Activated T-cell treated with anti-CD3 and anti-CD28 coated beads, Interleukin-2, amount 50 U/mL, for 72 hours (primary cell): Measurements from ENCODE around the gene RNF207. TPM values are rescaled to one million over a fixed set of nuclear protein-coding genes. Genes with fewer than 3 reads are reported as not detected.

Source experiments
- ATAC-seq, 2 donors: fragments of 150-1000 bp; cut with Tn5 transposase; replicated peaks in 1 of 2; 2 replicates each; pipeline ENCODE4 v1.10.0; 2021; ENCODE audit warnings: moderate library complexity in 2 of 2, mild to moderate bottlenecking in 1 of 2
- DNase-seq, 2 donors: peaks; one replicate each; pipeline ENCODE4 v3.0.0; 2021 to 2022; ENCODE audit warnings: mixed read lengths in 1 of 2
- H3K27ac Mint-ChIP-seq: one replicate; pipeline ENCODE4 v1.8.0; 2022; ENCODE audit warnings: mild to moderate bottlenecking, moderate library complexity, mixed read lengths
- H3K27me3 Mint-ChIP-seq: one replicate; pipeline ENCODE4 v1.8.0; 2022; ENCODE audit warnings: low read depth, mixed read lengths
- H3K36me3 Mint-ChIP-seq, 2 donors: one replicate each; pipeline ENCODE4 v1.8.0; 2022; ENCODE audit warnings: mixed read lengths in 2 of 2, mild to moderate bottlenecking in 1 of 2; ENCODE audit not compliant: insufficient read depth in 2 of 2
- H3K4me1 Mint-ChIP-seq: one replicate; pipeline ENCODE4 v1.8.0; 2022; ENCODE audit warnings: low read depth, mixed read lengths
- H3K4me3 Mint-ChIP-seq, 2 donors: one replicate each; pipeline ENCODE4 v1.8.0; 2022; ENCODE audit warnings: mild to moderate bottlenecking in 2 of 2, mixed read lengths in 2 of 2, moderate library complexity in 2 of 2
- H3K9me3 Mint-ChIP-seq, 2 donors: one replicate each; pipeline ENCODE4 v1.8.0; 2022; ENCODE audit warnings: mixed read lengths in 2 of 2
- total RNA-seq, 2 donors: library from RNA; stranded (reverse); gene quantifications; one replicate each; pipeline ENCODE4 v1.2.3, GENCODE V29; 2022

The RNF207 gene
- total RNA-seq, 2 donors from 2014 or later, result 9.5 to 14.9 TPM

- ATAC-seq, result no peak
- Mint-ChIP-seq H3K4me3 (no peak overlapping the region), H3K9me3 (no peaks in the 10 kb centered on the region), H3K4me1 (no peaks in the 10 kb centered on the region), H3K36me3 (no peaks in the 10 kb centered on the region), H3K27me3 (peaks cover 13% of the 10 kb centered on the region), H3K27ac (no peak overlapping the region)
- DNase-seq, result no peak
Observed at GRCh38 chr1:6167391-6168303, 38.3 kb upstream of the RNF207 start.

DNA sequence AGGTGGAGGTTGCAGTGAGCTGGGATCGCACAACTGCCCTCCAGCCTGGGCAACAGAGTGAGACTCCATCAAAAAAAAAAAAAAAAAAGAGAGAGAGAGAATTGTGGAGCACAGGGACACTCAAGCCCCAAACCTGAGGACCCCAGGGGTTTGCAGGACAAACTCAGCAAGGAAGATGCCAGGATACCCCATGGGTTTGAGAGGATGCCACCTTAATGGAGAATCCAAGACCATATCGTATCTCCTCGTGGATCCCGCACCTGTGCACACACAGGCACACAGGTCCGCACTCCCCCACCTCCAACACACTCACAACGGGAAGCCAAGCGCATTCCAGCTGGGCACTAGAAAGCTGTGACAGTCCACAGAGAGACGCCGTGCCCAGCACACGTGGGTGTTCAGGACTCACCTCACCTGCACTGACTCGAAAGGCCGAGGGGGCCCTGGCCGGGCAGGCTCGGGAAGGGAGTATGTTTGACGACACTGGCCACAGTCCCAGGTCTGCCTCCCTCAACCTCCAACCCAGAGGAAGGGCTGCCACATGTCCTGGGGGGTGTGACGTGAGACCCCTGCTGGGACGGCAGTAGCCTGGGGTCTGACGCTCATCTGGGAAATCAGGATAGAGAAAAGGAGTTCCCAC is 36.9 kb upstream of the RNF207 start:
- ATAC-seq (no peak), DNase-seq (no peak)
- Mint-ChIP-seq H3K4me1 (no peaks in the 10 kb centered on the region), H3K27ac (no peak overlapping the region), H3K9me3 (no peaks in the 10 kb centered on the region), H3K36me3 (no peaks in the 10 kb centered on the region), H3K27me3 (peaks cover 13% of the 10 kb centered on the region), H3K4me3 (no peak overlapping the region)

- no peaks in the 10 kb centered on the region for H3K36me3 Mint-ChIP-seq
- no peak overlapping the region for H3K27ac Mint-ChIP-seq
- ATAC-seq (no peak), DNase-seq (no peak)
- H3K27me3 Mint-ChIP-seq, result peaks cover 6% of the 10 kb centered on the region
- H3K4me1 Mint-ChIP-seq, result no peaks in the 10 kb centered on the region
- no peak overlapping the region for H3K4me3 Mint-ChIP-seq
- no peaks in the 10 kb centered on the region for H3K9me3 Mint-ChIP-seq
Observed at GRCh38 chr1:6170116-6170741, 35.7 kb upstream of the RNF207 start.

- Mint-ChIP-seq H3K4me3 (no peak overlapping the region), H3K27ac (no peak overlapping the region), H3K36me3 (no peaks in the 10 kb centered on the region), H3K9me3 (no peaks in the 10 kb centered on the region), H3K27me3 (peaks cover 6% of the 10 kb centered on the region), H3K4me1 (no peaks in the 10 kb centered on the region)
- ATAC-seq (no peak), DNase-seq (no peak)
Observed at GRCh38 chr1:6170742-6171201, 35.1 kb upstream of the RNF207 start.

DNA sequence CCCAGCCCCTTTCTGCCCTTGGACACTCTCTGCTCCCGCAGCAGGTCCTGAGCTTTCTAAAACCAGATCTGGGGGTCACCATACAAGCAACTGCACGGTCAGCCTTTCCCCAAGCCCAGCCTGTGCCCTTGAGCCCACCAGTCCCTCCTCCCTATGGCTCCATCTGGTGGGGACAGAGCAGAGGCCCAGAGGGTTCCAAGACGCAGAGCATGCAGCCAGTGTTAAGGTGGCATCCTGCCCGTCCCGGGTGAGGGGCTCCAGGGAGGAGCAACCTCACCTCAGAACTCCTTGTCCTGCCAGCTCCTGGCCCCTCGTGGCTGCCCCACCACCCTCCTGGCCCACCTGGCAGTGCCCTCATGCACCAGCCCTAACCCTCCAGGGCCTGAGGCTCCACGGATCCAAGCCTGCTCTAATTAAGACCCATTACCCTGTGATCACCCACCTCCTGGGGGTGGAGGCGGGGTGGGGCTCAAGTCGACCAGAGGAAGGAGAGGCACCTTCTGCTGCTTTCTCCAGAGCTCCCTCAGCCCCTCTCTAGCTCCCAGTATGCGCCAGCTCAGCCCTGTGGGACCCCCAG is 34.3 kb upstream of the RNF207 start:
- ATAC-seq, result peak in 1 of 2 donors; percentile 30
- H3K4me3 Mint-ChIP-seq, result no peak overlapping the region
- DNase-seq, result no peak
- no peak overlapping the region for H3K27ac Mint-ChIP-seq
- H3K27me3 Mint-ChIP-seq, result peaks cover 11% of the 10 kb centered on the region
- H3K36me3 Mint-ChIP-seq, result no peaks in the 10 kb centered on the region
- H3K9me3 Mint-ChIP-seq, result no peaks in the 10 kb centered on the region
- no peaks in the 10 kb centered on the region for H3K4me1 Mint-ChIP-seq

DNA sequence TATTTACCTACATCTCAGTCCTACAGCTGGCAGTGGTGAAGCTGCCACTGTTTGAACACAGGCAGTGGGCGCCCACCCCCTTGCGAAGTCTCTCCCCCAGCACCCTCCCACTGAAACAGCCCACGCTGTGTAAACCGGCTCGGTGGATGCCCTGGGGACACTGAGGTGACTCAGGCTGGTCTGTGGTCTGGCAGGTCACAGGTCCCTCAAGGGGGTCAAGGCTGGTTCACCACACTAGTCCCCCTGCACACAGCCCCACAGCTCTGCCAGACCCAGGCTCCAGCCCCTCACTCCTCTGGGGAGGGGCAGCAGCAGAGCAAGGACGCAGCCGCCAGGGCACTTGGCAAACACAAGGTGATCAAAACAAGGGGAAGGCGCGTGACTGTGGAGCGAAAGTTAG is 33.4 kb upstream of the RNF207 start:
- DNase-seq (no peak), ATAC-seq (no peak)
- no peaks in the 10 kb centered on the region for H3K9me3 Mint-ChIP-seq
- no peaks in the 10 kb centered on the region for H3K4me1 Mint-ChIP-seq
- H3K36me3 Mint-ChIP-seq, result no peaks in the 10 kb centered on the region
- no peak overlapping the region for H3K27ac Mint-ChIP-seq
- peaks cover 20% of the 10 kb centered on the region for H3K27me3 Mint-ChIP-seq
- no peak overlapping the region for H3K4me3 Mint-ChIP-seq

DNA sequence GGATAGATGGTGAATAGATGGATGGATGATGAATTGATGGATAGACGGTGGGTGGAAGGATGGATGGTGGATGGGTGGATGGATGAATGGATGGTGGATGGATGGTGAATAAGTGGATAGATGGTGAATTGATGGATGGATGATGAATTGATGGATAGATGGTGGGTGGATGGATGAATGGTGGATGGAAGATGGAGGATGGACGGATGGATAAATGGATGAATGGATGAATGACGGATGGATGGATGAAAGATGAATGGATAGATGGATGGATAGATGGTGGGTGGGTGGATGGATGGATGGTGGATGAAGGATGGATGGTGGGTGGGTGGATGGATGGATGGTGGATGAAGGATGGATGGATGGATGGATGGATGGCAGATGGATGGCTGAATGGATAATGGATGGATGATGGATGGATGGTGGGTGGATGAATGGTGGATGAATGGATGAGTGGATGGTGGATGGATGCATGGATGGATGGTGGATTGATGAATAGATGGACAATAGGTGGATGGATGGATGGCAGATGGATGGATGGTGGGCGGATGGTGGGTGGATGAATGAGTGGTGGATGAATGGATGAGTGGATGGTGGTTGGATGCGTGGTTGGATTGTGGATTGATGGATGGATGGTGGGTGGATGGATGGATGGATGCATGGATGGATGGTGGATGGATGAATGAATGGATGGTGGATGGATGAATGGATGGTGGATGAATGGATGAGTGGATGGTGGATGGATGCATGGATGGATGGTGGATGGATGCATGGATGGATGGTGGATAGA is 31.1 kb upstream of the RNF207 start:
- H3K27ac Mint-ChIP-seq, result no peak overlapping the region
- H3K36me3 Mint-ChIP-seq, result no peaks in the 10 kb centered on the region
- ATAC-seq (no peak), DNase-seq (no peak)
- H3K27me3 Mint-ChIP-seq, result peaks cover 30% of the 10 kb centered on the region
- H3K4me3 Mint-ChIP-seq, result no peak overlapping the region
- H3K9me3 Mint-ChIP-seq, result no peaks in the 10 kb centered on the region
- H3K4me1 Mint-ChIP-seq, result peaks cover 5% of the 10 kb centered on the region

- peaks cover 30% of the 10 kb centered on the region for H3K27me3 Mint-ChIP-seq
- no peak for DNase-seq
- H3K4me3 Mint-ChIP-seq, result no peak overlapping the region
- no peaks in the 10 kb centered on the region for H3K36me3 Mint-ChIP-seq
- no peak for ATAC-seq
- H3K27ac Mint-ChIP-seq, result no peak overlapping the region
- peaks cover 5% of the 10 kb centered on the region for H3K4me1 Mint-ChIP-seq
- H3K9me3 Mint-ChIP-seq, result no peaks in the 10 kb centered on the region
Observed at GRCh38 chr1:6175411-6175828, 30.5 kb upstream of the RNF207 start.

GRCh38 chr1:6176779-6177178 is 29.1 kb upstream of the RNF207 start:
- Mint-ChIP-seq H3K4me1 (peaks cover 17% of the 10 kb centered on the region), H3K4me3 (no peak overlapping the region), H3K27ac (no peak overlapping the region), H3K27me3 (peaks cover 42% of the 10 kb centered on the region), H3K9me3 (no peaks in the 10 kb centered on the region), H3K36me3 (no peaks in the 10 kb centered on the region)
- no peak for ATAC-seq
- DNase-seq, result no peak

DNA sequence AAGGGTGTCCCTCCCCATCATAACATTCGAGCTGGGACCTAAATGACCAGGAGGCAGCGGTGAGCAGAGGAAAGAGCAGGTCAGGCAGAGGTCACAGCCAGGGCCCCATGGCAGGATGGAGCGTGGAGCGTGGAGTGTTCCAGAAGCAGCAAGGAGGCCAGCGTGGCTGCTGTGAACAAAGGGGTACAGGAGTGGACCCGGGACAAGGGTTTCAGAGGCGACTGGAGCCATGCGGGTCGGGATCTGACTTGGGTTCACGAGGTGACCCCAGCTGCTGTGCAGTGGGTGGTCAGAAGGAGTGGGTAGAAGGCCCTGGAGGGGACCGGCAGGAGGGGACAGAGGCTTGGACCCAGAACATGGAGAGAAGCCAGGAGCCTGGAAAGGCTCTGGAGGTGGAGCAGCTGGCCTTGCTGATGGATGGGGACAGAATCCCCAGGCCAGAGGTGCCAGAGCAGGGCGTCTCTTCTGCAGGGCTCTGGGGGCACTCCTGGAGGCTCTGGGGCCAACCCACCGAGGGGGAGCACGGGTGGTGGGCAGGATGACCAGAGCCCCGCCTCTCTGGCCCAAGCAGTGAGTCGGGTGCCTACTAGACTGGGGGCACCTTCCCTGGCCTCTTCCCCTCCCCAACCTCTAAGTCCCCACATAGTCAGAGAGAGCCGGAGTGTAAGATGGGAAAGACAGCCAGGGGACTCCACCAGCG is 28.1 kb upstream of the RNF207 start:
- Mint-ChIP-seq H3K9me3 (no peaks in the 10 kb centered on the region), H3K27me3 (peaks cover 47% of the 10 kb centered on the region), H3K27ac (no peak overlapping the region), H3K4me1 (peaks cover 18% of the 10 kb centered on the region), H3K36me3 (no peaks in the 10 kb centered on the region), H3K4me3 (no peak overlapping the region)
- no peak for DNase-seq
- no peak for ATAC-seq

GRCh38 chr1:6178751-6179563 is 27.0 kb upstream of the RNF207 start:
- ATAC-seq, result no peak
- Mint-ChIP-seq H3K36me3 (no peaks in the 10 kb centered on the region), H3K9me3 (no peaks in the 10 kb centered on the region), H3K27ac (no peak overlapping the region), H3K27me3 (peaks cover 47% of the 10 kb centered on the region), H3K4me3 (peak overlapping the region in 1 of 2 donors; percentile 68), H3K4me1 (peaks cover 18% of the 10 kb centered on the region)
- DNase-seq, result no peak
